ENCODE data around the gene CARD8. TPM values are rescaled to one million over a fixed set of nuclear protein-coding genes. Genes with fewer than 3 reads are reported as not detected.

CARD8 gene
- total RNA-seq, 1 experiment from 2014 or later, result 8.7 TPM

- TF ChIP-seq EZH2phosphoT487 (IDR thresholded peaks at IDR 0.05; ENCODE audit: borderline replicate concordance, low read length) (no peak), CTCF (conservative IDR thresholded peaks at IDR 0.05; ENCODE audit: low read depth, low read length) (no peak), EZH2 (IDR thresholded peaks at IDR 0.05; ENCODE audit: low read length, unreplicated experiment) (no peak)
- H3K9ac ChIP-seq (ENCODE audit: low read length), result no peak overlapping the region
- H3F3A ChIP-seq (ENCODE audit: low read length, unreplicated experiment), result no peaks in the 10 kb centered on the region
- ATAC-seq (no peak), DNase-seq (no peak)
- CTCF ChIA-PET, result no interaction called here
- H3K9me2 ChIP-seq (replicated peaks; ENCODE audit: low read length), result no peaks in the 10 kb centered on the region
- H3K4me2 ChIP-seq (ENCODE audit: low read length), result no peak overlapping the region
- no peak overlapping the region for H3K4me3 ChIP-seq (ENCODE audit: low read length)
- no peaks in the 10 kb centered on the region for H3K36me3 ChIP-seq (ENCODE audit: low read depth, low read length)
- POLR2A ChIA-PET (ENCODE audit: unreplicated experiment), result no interaction called here
- H3K4me1 ChIP-seq (ENCODE audit: insufficient read depth, low read length), result peaks cover under 1% of the 10 kb centered on the region; the same call in 1 of the 2 replicates
- H3K79me2 ChIP-seq (ENCODE audit: low read length), result peaks cover 7% of the 10 kb centered on the region
- no peaks in the 10 kb centered on the region for H3K9me3 ChIP-seq (ENCODE audit: low read length)
- no peaks in the 10 kb centered on the region for H4K20me1 ChIP-seq (ENCODE audit: low read length)
- no TSS peak for BruUV-seq (replicated peaks)
- H3K27ac ChIP-seq (ENCODE audit: low read length), result no peak overlapping the region
- H2AFZ ChIP-seq (ENCODE audit: low read length), result no peak overlapping the region
- intact Hi-C loops (cut with micrococcal nuclease), result no loop called here
- no peaks in the 10 kb centered on the region for H3K27me3 ChIP-seq (ENCODE audit: low read length)
Observed at GRCh38 chr19:48210005-48210404, 45.7 kb downstream of the CARD8 start.

DNA sequence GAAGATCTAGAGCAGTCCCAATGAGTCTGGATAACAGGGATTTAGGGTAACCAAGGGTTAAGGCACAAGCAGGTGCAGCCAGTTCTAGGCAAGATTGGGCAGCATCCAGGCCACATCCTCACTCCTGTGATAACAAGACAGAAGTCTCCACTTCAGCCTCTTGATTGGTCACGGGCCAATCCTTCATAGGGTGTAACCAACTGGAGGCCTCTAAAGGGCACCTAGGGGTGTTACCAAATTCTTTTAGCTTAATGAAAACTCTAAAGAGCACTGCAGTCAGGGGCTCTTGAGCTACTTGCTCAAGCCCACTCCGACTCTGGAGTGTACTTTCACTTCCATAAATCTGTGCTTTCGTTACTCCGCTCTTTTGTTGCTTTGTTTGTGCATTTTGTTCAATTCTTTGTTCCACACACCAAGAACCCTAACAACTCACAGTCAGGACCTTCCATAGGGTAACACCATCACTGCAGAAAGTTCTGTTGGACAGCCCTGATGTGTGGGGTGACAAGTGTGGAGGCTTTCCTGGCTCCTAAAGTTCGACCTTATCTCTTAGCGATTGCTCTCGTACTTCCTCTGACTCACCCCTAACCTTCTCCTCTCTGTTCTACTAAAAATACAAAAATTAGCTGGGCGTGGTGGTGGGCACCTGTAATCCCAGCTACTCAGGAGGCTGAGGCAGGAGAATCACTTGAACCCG, 49.2 kb downstream of the CARD8 start:
- POLR2A ChIA-PET (ENCODE audit: unreplicated experiment), result no interaction called here
- no peak for ATAC-seq
- no peaks in the 10 kb centered on the region for H3K36me3 ChIP-seq (ENCODE audit: low read depth, low read length)
- H3K4me3 ChIP-seq (ENCODE audit: low read length), result no peak overlapping the region
- H3F3A ChIP-seq (ENCODE audit: low read length, unreplicated experiment), result no peaks in the 10 kb centered on the region
- no peak for TF ChIP-seq EZH2 (IDR thresholded peaks at IDR 0.05; ENCODE audit: low read length, unreplicated experiment)
- TF ChIP-seq EZH2phosphoT487 (IDR thresholded peaks at IDR 0.05; ENCODE audit: borderline replicate concordance, low read length), result no peak
- TF ChIP-seq CTCF (conservative IDR thresholded peaks at IDR 0.05; ENCODE audit: low read depth, low read length), result no peak
- intact Hi-C loops (cut with micrococcal nuclease), result no loop called here
- H3K79me2 ChIP-seq (ENCODE audit: low read length), result peaks cover 15% of the 10 kb centered on the region
- no TSS peak for BruUV-seq (replicated peaks)
- H3K27me3 ChIP-seq (ENCODE audit: low read length), result no peaks in the 10 kb centered on the region
- CTCF ChIA-PET, result no interaction called here
- peaks cover 9% of the 10 kb centered on the region for H3K4me1 ChIP-seq (ENCODE audit: insufficient read depth, low read length)
- H3K27ac ChIP-seq (ENCODE audit: low read length), result no peak overlapping the region
- no peak overlapping the region for H3K9ac ChIP-seq (ENCODE audit: low read length)
- H3K9me3 ChIP-seq (ENCODE audit: low read length), result no peaks in the 10 kb centered on the region
- no peaks in the 10 kb centered on the region for H3K9me2 ChIP-seq (replicated peaks; ENCODE audit: low read length)
- no peak for DNase-seq
- H3K4me2 ChIP-seq (ENCODE audit: low read length), result no peak overlapping the region
- no peaks in the 10 kb centered on the region for H4K20me1 ChIP-seq (ENCODE audit: low read length)
- H2AFZ ChIP-seq (ENCODE audit: low read length), result no peak overlapping the region
